H9 (cell line): Measurements from ENCODE around the gene WDR37. TPM values are rescaled to one million over a fixed set of nuclear protein-coding genes. Genes with fewer than 3 reads are reported as not detected.

Experiments used
- DNase-seq: peaks from one replicate; pipeline ENCODE4 v3.0.0-alpha.2; 2017
- H2AFZ ChIP-seq: one replicate; pipeline ENCODE4 v1.6.1; 2013; ENCODE audit warnings: mild to moderate bottlenecking, low read length, control low read depth, moderate library complexity
- H2AK5ac ChIP-seq: 2 replicates; pipeline ENCODE4 v1.6.1; 2013; ENCODE audit warnings: low read length, control low read depth, mixed read lengths; ENCODE audit not compliant: insufficient read length
- H2BK120ac ChIP-seq: one replicate; pipeline ENCODE4 v1.6.1; 2013; ENCODE audit warnings: low read depth, mild to moderate bottlenecking, low read length, control low read depth, inconsistent platforms; ENCODE audit not compliant: poor library complexity, severe bottlenecking
- H2BK12ac ChIP-seq: 2 replicates; pipeline ENCODE4 v1.6.1; 2013; ENCODE audit warnings: low read length, control low read depth, mixed read lengths, low read depth; ENCODE audit not compliant: insufficient read length
- H2BK15ac ChIP-seq: 2 replicates; pipeline ENCODE4 v1.6.1; 2013; ENCODE audit warnings: low read depth, low read length, control low read depth
- H2BK20ac ChIP-seq: one replicate; pipeline ENCODE4 v1.6.1; 2013; ENCODE audit warnings: low read depth, mild to moderate bottlenecking, low read length, control low read depth, inconsistent platforms; ENCODE audit not compliant: poor library complexity, severe bottlenecking
- H2BK5ac ChIP-seq: 2 replicates; pipeline ENCODE4 v1.6.1; 2013; ENCODE audit warnings: low read length, control low read depth, mixed read lengths; ENCODE audit not compliant: insufficient read length
- H3K14ac ChIP-seq: 2 replicates; pipeline ENCODE4 v1.6.1; 2013; ENCODE audit warnings: low read length, control low read depth; ENCODE audit not compliant: insufficient read depth
- H3K18ac ChIP-seq: 2 replicates; pipeline ENCODE4 v1.6.1; 2013; ENCODE audit warnings: low read depth, mild to moderate bottlenecking, mixed read lengths, low read length, control low read depth; ENCODE audit not compliant: insufficient read length
- H3K23ac ChIP-seq: 2 replicates; pipeline ENCODE4 v1.6.1; 2013; ENCODE audit warnings: low read length, control low read depth, mixed read lengths, low read depth; ENCODE audit not compliant: insufficient read length
- H3K23me2 ChIP-seq: 2 replicates; pipeline ENCODE4 v1.6.1; 2013; ENCODE audit warnings: low read depth, mild to moderate bottlenecking, mixed read lengths, low read length, control low read depth; ENCODE audit not compliant: insufficient read length, poor library complexity, severe bottlenecking
- H3K27ac ChIP-seq: 2 replicates; pipeline ENCODE4 v1.5.1; 2013; ENCODE audit warnings: low read length, control low read depth, mixed read lengths, low read depth; ENCODE audit not compliant: insufficient read length
- H3K27me3 ChIP-seq: 2 replicates; pipeline ENCODE4 v1.6.1; 2013; ENCODE audit warnings: low read length, control low read depth, inconsistent platforms; ENCODE audit not compliant: insufficient read depth
- H3K4ac ChIP-seq: 2 replicates; pipeline ENCODE4 v1.6.1; 2013; ENCODE audit warnings: low read depth, mild to moderate bottlenecking, control low read depth, inconsistent platforms, low read length, moderate library complexity
- H3K4me1 ChIP-seq: 2 replicates; pipeline ENCODE4 v1.6.1; 2013; ENCODE audit warnings: low read length, control low read depth, inconsistent platforms; ENCODE audit not compliant: insufficient read depth
- H3K4me2 ChIP-seq: 2 replicates; pipeline ENCODE4 v1.6.1; 2013; ENCODE audit warnings: low read length, control low read depth, mixed read lengths; ENCODE audit not compliant: insufficient read length, insufficient read depth
- H3K56ac ChIP-seq: 2 replicates; pipeline ENCODE4 v1.6.1; 2013; ENCODE audit warnings: low read depth, mild to moderate bottlenecking, mixed read lengths, low read length, control low read depth; ENCODE audit not compliant: insufficient read length
- H3K79me1 ChIP-seq: 2 replicates; pipeline ENCODE4 v1.6.1; 2013; ENCODE audit warnings: low read depth, mild to moderate bottlenecking, moderate library complexity, low read length, control low read depth, inconsistent platforms; ENCODE audit not compliant: insufficient read depth, poor library complexity, severe bottlenecking
- H3K79me2 ChIP-seq: 2 replicates; pipeline ENCODE4 v1.6.1; 2013; ENCODE audit warnings: low read length, control low read depth, inconsistent platforms; ENCODE audit not compliant: insufficient read depth
- H3K9ac ChIP-seq: 2 replicates; pipeline ENCODE4 v1.6.1; 2013; ENCODE audit warnings: low read length, control low read depth, mixed read lengths; ENCODE audit not compliant: insufficient read length; ENCODE audit errors: extremely low read depth
- H3K9me3 ChIP-seq: one replicate; pipeline ENCODE4 v1.6.1; 2013; ENCODE audit warnings: low read depth, low read length, inconsistent platforms; ENCODE audit not compliant: control insufficient read depth
- H3T11ph ChIP-seq: one replicate; pipeline ENCODE4 v1.6.1; 2013; ENCODE audit warnings: mild to moderate bottlenecking, low read length, control low read depth, inconsistent platforms
- H4K20me1 ChIP-seq: one replicate; pipeline ENCODE4 v1.6.1; 2013; ENCODE audit not compliant: control insufficient read depth, insufficient read length, insufficient read depth
- H4K5ac ChIP-seq: 2 replicates; pipeline ENCODE4 v1.6.1; 2013; ENCODE audit warnings: low read depth, mild to moderate bottlenecking, mixed read lengths, low read length, control low read depth; ENCODE audit not compliant: insufficient read length
- H4K8ac ChIP-seq: replicated peaks from 2 replicates; pipeline ENCODE4 v1.6.1; 2013; ENCODE audit warnings: low read length, control low read depth, mixed read lengths, low read depth; ENCODE audit not compliant: insufficient read length
- H4K91ac ChIP-seq: 2 replicates; pipeline ENCODE4 v1.6.1; 2013; ENCODE audit warnings: low read depth, mild to moderate bottlenecking, moderate library complexity, mixed read lengths, low read length, control low read depth; ENCODE audit not compliant: insufficient read length
- H3K27ac Mint-ChIP-seq, 3 experiments: 2 replicates in 2 of 3; 3 replicates in 1 of 3; pipeline ENCODE4 v1.8.0; 2020 to 2021; ENCODE audit warnings: mixed read lengths in 3 of 3, mild to moderate bottlenecking in 1 of 3, moderate library complexity in 1 of 3
- H3K27me3 Mint-ChIP-seq: 2 replicates; pipeline ENCODE4 v1.8.0; 2021; ENCODE audit warnings: low read depth, mild to moderate bottlenecking, moderate library complexity, mixed read lengths
- H3K36me3 Mint-ChIP-seq, 3 experiments: 2 replicates in 2 of 3; 3 replicates in 1 of 3; pipeline ENCODE4 v1.8.0; 2020 to 2021; ENCODE audit warnings: low read depth in 3 of 3, mixed read lengths in 3 of 3; ENCODE audit not compliant: insufficient read depth in 1 of 3
- H3K4me1 Mint-ChIP-seq, 2 experiments: 2 replicates each; pipeline ENCODE4 v1.8.0; 2020; ENCODE audit warnings: mixed read lengths in 2 of 2
- H3K4me3 Mint-ChIP-seq, 2 experiments: 2 replicates in 1 of 2; 3 replicates in 1 of 2; pipeline ENCODE4 v1.8.0; 2020 to 2021; ENCODE audit warnings: mild to moderate bottlenecking in 2 of 2, mixed read lengths in 2 of 2, moderate library complexity in 1 of 2
- H3K9me3 Mint-ChIP-seq, 2 experiments: 2 replicates in 1 of 2; 3 replicates in 1 of 2; pipeline ENCODE4 v1.8.0; 2020; ENCODE audit warnings: mild to moderate bottlenecking in 2 of 2, mixed read lengths in 2 of 2, moderate library complexity in 1 of 2
- WGBS: extraction: QIAGEN DNeasy Blood & Tissue Kit; methylation state at CpG from one replicate; pipeline ENCODE4 v1.1.7; 2013; ENCODE audit warnings: missing lambda C conversion rate, low lambda C conversion rate, mixed read lengths; ENCODE audit not compliant: insufficient read length; ENCODE audit errors: extremely low coverage; 5-methylcytosine and 5-hydroxymethylcytosine counted together
- total RNA-seq: library from RNA; stranded (reverse); gene quantifications from 2 replicates; pipeline ENCODE4 v1.2.1, GENCODE V29; 2021
- TF ChIP-seq, protein P1 (sequence below): fragments of 200-600 bp; sonication (generic); conservative IDR thresholded peaks from 3 replicates; pipeline ENCODE4 v1.8.0; 2021; ENCODE audit warnings: antibody characterized with exemption, mild to moderate bottlenecking

Gene WDR37
- total RNA-seq, 1 experiment from 2014 or later: 13.1 TPM

DNA sequence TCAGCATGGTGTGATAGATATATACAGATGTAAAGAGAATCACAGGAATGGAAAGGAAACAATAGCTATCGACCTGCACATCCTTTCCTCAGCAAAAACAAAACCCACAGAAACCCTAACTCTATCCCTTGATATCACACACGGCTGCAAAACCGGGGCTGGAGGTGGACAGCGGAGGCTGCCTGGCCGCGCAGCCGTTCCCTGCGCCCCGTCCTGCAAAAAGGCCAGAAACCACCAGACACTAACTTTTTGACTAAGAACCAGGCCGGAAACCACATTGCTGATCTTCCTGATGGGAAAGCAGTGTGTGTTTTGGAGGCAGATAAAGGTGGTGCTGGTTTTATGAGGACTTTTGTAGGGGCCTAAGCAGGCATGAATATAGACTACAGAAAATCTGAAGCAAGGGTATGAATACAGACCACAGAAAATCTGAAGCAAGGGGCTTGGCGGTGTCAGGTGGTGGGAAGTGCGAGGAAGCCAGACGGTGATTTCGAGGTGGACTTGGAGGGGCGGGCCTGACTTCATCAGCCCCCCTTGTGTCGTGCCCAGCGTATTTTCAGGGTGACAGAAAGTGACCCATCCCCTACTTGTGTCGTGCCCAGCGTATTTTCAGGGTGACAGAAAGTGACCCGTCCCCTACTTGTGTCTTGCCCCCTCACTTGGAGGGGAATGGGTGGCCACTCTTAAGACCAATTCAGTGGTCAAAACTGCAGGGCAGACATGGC is 123.3 kb downstream of the WDR37 start:
- H3K27ac Mint-ChIP-seq: peak overlapping the region in 1 of 3 experiments; percentile 77; a peak in 2 of 7 replicates

More for the DNA sequence above, 123.3 kb downstream of the WDR37 start:
- no peak overlapping the region for H2BK15ac ChIP-seq
- no peaks in the 10 kb centered on the region for H3K27me3 ChIP-seq
- no peak overlapping the region for H3K9ac ChIP-seq
- H2AK5ac ChIP-seq: no peak overlapping the region
- H3K4me2 ChIP-seq: no peak overlapping the region
- H3T11ph ChIP-seq: no peak overlapping the region
- no peak overlapping the region for H4K8ac ChIP-seq
- H2BK12ac ChIP-seq: no peak overlapping the region
- Mint-ChIP-seq H3K4me1 (peaks cover 6 to 29% of the 10 kb centered on the region in 2 experiments), H3K4me3 (no peak overlapping the region), H3K27me3 (peaks cover 4% of the 10 kb centered on the region), H3K36me3 (no peaks in the 10 kb centered on the region), H3K9me3 (no peaks in the 10 kb centered on the region)
- no peak overlapping the region for H4K91ac ChIP-seq
- no peak overlapping the region for H3K14ac ChIP-seq
- no peak overlapping the region for H3K4ac ChIP-seq
- H4K20me1 ChIP-seq: no peaks in the 10 kb centered on the region
- no peaks in the 10 kb centered on the region for H3K79me1 ChIP-seq
- H3K56ac ChIP-seq: no peak overlapping the region
- H3K9me3 ChIP-seq: no peaks in the 10 kb centered on the region
- H3K27ac ChIP-seq: no peak overlapping the region
- no peak overlapping the region for H2BK20ac ChIP-seq
- no peak overlapping the region for H2BK5ac ChIP-seq
- WGBS: no CpG with 5 or more reads among the region's 20 CpGs
- H3K23ac ChIP-seq: no peak overlapping the region
- H3K23me2 ChIP-seq: no peaks in the 10 kb centered on the region
- TF ChIP-seq, protein P1, sequence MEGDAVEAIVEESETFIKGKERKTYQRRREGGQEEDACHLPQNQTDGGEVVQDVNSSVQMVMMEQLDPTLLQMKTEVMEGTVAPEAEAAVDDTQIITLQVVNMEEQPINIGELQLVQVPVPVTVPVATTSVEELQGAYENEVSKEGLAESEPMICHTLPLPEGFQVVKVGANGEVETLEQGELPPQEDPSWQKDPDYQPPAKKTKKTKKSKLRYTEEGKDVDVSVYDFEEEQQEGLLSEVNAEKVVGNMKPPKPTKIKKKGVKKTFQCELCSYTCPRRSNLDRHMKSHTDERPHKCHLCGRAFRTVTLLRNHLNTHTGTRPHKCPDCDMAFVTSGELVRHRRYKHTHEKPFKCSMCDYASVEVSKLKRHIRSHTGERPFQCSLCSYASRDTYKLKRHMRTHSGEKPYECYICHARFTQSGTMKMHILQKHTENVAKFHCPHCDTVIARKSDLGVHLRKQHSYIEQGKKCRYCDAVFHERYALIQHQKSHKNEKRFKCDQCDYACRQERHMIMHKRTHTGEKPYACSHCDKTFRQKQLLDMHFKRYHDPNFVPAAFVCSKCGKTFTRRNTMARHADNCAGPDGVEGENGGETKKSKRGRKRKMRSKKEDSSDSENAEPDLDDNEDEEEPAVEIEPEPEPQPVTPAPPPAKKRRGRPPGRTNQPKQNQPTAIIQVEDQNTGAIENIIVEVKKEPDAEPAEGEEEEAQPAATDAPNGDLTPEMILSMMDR: no peak
- no peak for DNase-seq
- H4K5ac ChIP-seq: no peak overlapping the region
- no peak overlapping the region for H3K18ac ChIP-seq
- H3K79me2 ChIP-seq: no peaks in the 10 kb centered on the region
- no peak overlapping the region for H2BK120ac ChIP-seq
- H3K4me1 ChIP-seq: no peaks in the 10 kb centered on the region
- H2AFZ ChIP-seq: no peak overlapping the region
